Natural killer cell treated with Interleukin-12 subunit alpha and Interleukin-12 subunit beta and Interleukin-15 and Interleukin-18, amount 100 ng/mL, for 72 hours (primary cell): ENCODE data around the gene MRPL24. TPM values are rescaled to one million over a fixed set of nuclear protein-coding genes. Genes with fewer than 3 reads are reported as not detected.

Experiments used
- ATAC-seq, 2 donors: fragments of 150-1000 bp; cut with Tn5 transposase in 1 of 2; sonication (Bioruptor Pico), chemical (Tn5 transposase) in 1 of 2; 2 replicates each; pipeline ENCODE4 v1.10.0; 2021
- DNase-seq: peaks from one replicate; pipeline ENCODE4 v3.0.0; 2022; ENCODE audit warnings: low spot score
- H3K27ac Mint-ChIP-seq, 2 donors: 1 replicate in 1 of 2; 2 replicates in 1 of 2; pipeline ENCODE4 v1.8.0; 2022; ENCODE audit warnings: mixed read lengths in 2 of 2, mild to moderate bottlenecking in 1 of 2, moderate library complexity in 1 of 2
- H3K27me3 Mint-ChIP-seq, 2 donors: 1 replicate in 1 of 2; 2 replicates in 1 of 2; pipeline ENCODE4 v1.8.0; 2022; ENCODE audit warnings: mixed read lengths in 2 of 2
- H3K36me3 Mint-ChIP-seq: one replicate; pipeline ENCODE4 v1.8.0; 2022; ENCODE audit warnings: mixed read lengths
- H3K4me1 Mint-ChIP-seq, 2 donors: 1 replicate in 1 of 2; 2 replicates in 1 of 2; pipeline ENCODE4 v1.8.0; 2022; ENCODE audit warnings: low read depth in 2 of 2, mixed read lengths in 2 of 2, mild to moderate bottlenecking in 1 of 2
- H3K4me3 Mint-ChIP-seq: one replicate; pipeline ENCODE4 v1.8.0; 2022; ENCODE audit warnings: mixed read lengths
- H3K9me3 Mint-ChIP-seq: 2 replicates; pipeline ENCODE4 v1.8.0; 2022; ENCODE audit warnings: mixed read lengths
- total RNA-seq, 2 donors: library from RNA; stranded (reverse); gene quantifications; one replicate each; pipeline ENCODE4 v1.2.3, GENCODE V29; 2022

MRPL24 gene
- 10 to 100 TPM; 52.9 to 71.2 TPM for total RNA-seq

GRCh38 chr1:156740741-156741480, at the start of gene MRPL24:
Gene MRPL24 (minus strand): TSS chr1:156741088. CDS start chr1:156738704, 2,384 bp downstream.
- H3K9me3 Mint-ChIP-seq: no peaks in the 10 kb centered on the region
- DNase-seq: peak; percentile 99
- H3K4me3 Mint-ChIP-seq: peak within 1 kb of the TSS; percentile 97
- peak within 1 kb of the TSS; percentile 97 to 100 for H3K27ac Mint-ChIP-seq
- ATAC-seq: peak; percentile 92 to 95
- peaks cover 14% of the 10 kb centered on the region for H3K36me3 Mint-ChIP-seq
- H3K4me1 Mint-ChIP-seq: peaks cover 31 to 40% of the 10 kb centered on the region in 2 donors
- no peaks in the 10 kb centered on the region for H3K27me3 Mint-ChIP-seq

GRCh38 chr1:156789621-156790318, 48.9 kb upstream of the MRPL24 start:
- no peak for DNase-seq
- H3K4me1 Mint-ChIP-seq: peaks cover 10 to 12% of the 10 kb centered on the region in 2 donors
- H3K9me3 Mint-ChIP-seq: no peaks in the 10 kb centered on the region
- H3K36me3 Mint-ChIP-seq: peaks cover 32% of the 10 kb centered on the region
- no peak overlapping the region for H3K27ac Mint-ChIP-seq
- H3K4me3 Mint-ChIP-seq: no peak overlapping the region
- no peaks in the 10 kb centered on the region for H3K27me3 Mint-ChIP-seq
- no peak for ATAC-seq

GRCh38 chr1:156788136-156788535, 47.2 kb upstream of the MRPL24 start:
- H3K27me3 Mint-ChIP-seq: no peaks in the 10 kb centered on the region
- H3K9me3 Mint-ChIP-seq: no peaks in the 10 kb centered on the region
- H3K4me3 Mint-ChIP-seq: no peak overlapping the region
- peaks cover 10 to 12% of the 10 kb centered on the region in 2 donors for H3K4me1 Mint-ChIP-seq
- H3K27ac Mint-ChIP-seq: no peak overlapping the region
- no peak for ATAC-seq
- no peak for DNase-seq
- peaks cover 26% of the 10 kb centered on the region for H3K36me3 Mint-ChIP-seq

GRCh38 chr1:156786640-156787039, 45.8 kb upstream of the MRPL24 start:
- no peaks in the 10 kb centered on the region for H3K27me3 Mint-ChIP-seq
- no peak overlapping the region for H3K4me3 Mint-ChIP-seq
- peaks cover 19 to 22% of the 10 kb centered on the region in 2 donors for H3K4me1 Mint-ChIP-seq
- ATAC-seq (no peak), DNase-seq (no peak)
- H3K36me3 Mint-ChIP-seq: peaks cover 25% of the 10 kb centered on the region
- peak overlapping the region in 1 of 2 donors; percentile 16 for H3K27ac Mint-ChIP-seq
- H3K9me3 Mint-ChIP-seq: no peaks in the 10 kb centered on the region

- Mint-ChIP-seq H3K9me3 (no peaks in the 10 kb centered on the region), H3K27me3 (no peaks in the 10 kb centered on the region), H3K36me3 (peaks cover 29% of the 10 kb centered on the region), H3K27ac (peak overlapping the region in 1 of 2 donors; percentile 17), H3K4me1 (peaks cover 28% of the 10 kb centered on the region in 2 donors), H3K4me3 (no peak overlapping the region)
- ATAC-seq: no peak
- no peak for DNase-seq
Observed at GRCh38 chr1:156785458-156785857, 44.6 kb upstream of the MRPL24 start.

GRCh38 chr1:156781585-156782186, 40.8 kb upstream of the MRPL24 start:
- peaks cover 17% of the 10 kb centered on the region for H3K36me3 Mint-ChIP-seq
- H3K27ac Mint-ChIP-seq: peak overlapping the region in 1 of 2 donors; percentile 82
- H3K4me3 Mint-ChIP-seq: no peak overlapping the region
- H3K4me1 Mint-ChIP-seq: peaks cover 31 to 43% of the 10 kb centered on the region in 2 donors
- ATAC-seq (peak; percentile 46 to 66), DNase-seq (no peak)
- no peaks in the 10 kb centered on the region for H3K27me3 Mint-ChIP-seq
- no peaks in the 10 kb centered on the region for H3K9me3 Mint-ChIP-seq

GRCh38 chr1:156777573-156777972, 36.7 kb upstream of the MRPL24 start:
- Mint-ChIP-seq H3K9me3 (no peaks in the 10 kb centered on the region), H3K27me3 (no peaks in the 10 kb centered on the region), H3K4me3 (no peak overlapping the region), H3K27ac (peak overlapping the region in 1 of 2 donors; percentile 13), H3K4me1 (peaks cover 45 to 58% of the 10 kb centered on the region in 2 donors), H3K36me3 (peaks cover 10% of the 10 kb centered on the region)
- ATAC-seq: no peak
- no peak for DNase-seq

- Mint-ChIP-seq H3K36me3 (peaks cover 10% of the 10 kb centered on the region), H3K9me3 (no peaks in the 10 kb centered on the region), H3K27ac (peak overlapping the region in 1 of 2 donors; percentile 6), H3K4me1 (peaks cover 40 to 54% of the 10 kb centered on the region in 2 donors), H3K4me3 (no peak overlapping the region), H3K27me3 (no peaks in the 10 kb centered on the region)
- DNase-seq (no peak), ATAC-seq (no peak)
Observed at GRCh38 chr1:156776942-156777341, 36.1 kb upstream of the MRPL24 start.

- Mint-ChIP-seq H3K36me3 (peaks cover 8% of the 10 kb centered on the region), H3K27ac (peak overlapping the region in 1 of 2 donors; percentile 64)
- no peak for DNase-seq
Observed at GRCh38 chr1:156775799-156776198, 34.9 kb upstream of the MRPL24 start.

GRCh38 chr1:156773607-156774006, 32.7 kb upstream of the MRPL24 start:
- ATAC-seq (no peak), DNase-seq (no peak)
- peaks cover 55 to 67% of the 10 kb centered on the region in 2 donors for H3K4me1 Mint-ChIP-seq
- peaks cover 14% of the 10 kb centered on the region for H3K36me3 Mint-ChIP-seq
- no peak overlapping the region for H3K4me3 Mint-ChIP-seq
- H3K27me3 Mint-ChIP-seq: no peaks in the 10 kb centered on the region
- peak overlapping the region; percentile 6 to 34 for H3K27ac Mint-ChIP-seq
- no peaks in the 10 kb centered on the region for H3K9me3 Mint-ChIP-seq

More at GRCh38 chr1:156775799-156776198, 34.9 kb upstream of the MRPL24 start:
- no peak for ATAC-seq
- Mint-ChIP-seq H3K4me1 (peaks cover 38 to 50% of the 10 kb centered on the region in 2 donors), H3K27me3 (no peaks in the 10 kb centered on the region), H3K9me3 (no peaks in the 10 kb centered on the region), H3K4me3 (no peak overlapping the region)

- Mint-ChIP-seq H3K27me3 (no peaks in the 10 kb centered on the region), H3K9me3 (no peaks in the 10 kb centered on the region), H3K4me3 (no peak overlapping the region), H3K27ac (peak overlapping the region; percentile 6 to 34), H3K36me3 (peaks cover 16% of the 10 kb centered on the region), H3K4me1 (peaks cover 53 to 67% of the 10 kb centered on the region in 2 donors)
- ATAC-seq (no peak), DNase-seq (no peak)
Observed at GRCh38 chr1:156772728-156773497, 32.0 kb upstream of the MRPL24 start.

GRCh38 chr1:156772222-156772621, 31.3 kb upstream of the MRPL24 start:
- no peak overlapping the region for H3K4me3 Mint-ChIP-seq
- peaks cover 16% of the 10 kb centered on the region for H3K36me3 Mint-ChIP-seq
- no peaks in the 10 kb centered on the region for H3K9me3 Mint-ChIP-seq
- no peaks in the 10 kb centered on the region for H3K27me3 Mint-ChIP-seq
- H3K4me1 Mint-ChIP-seq: peaks cover 48 to 61% of the 10 kb centered on the region in 2 donors
- H3K27ac Mint-ChIP-seq: peak overlapping the region; percentile 6 to 34
- no peak for DNase-seq
- ATAC-seq: no peak

- no peak for DNase-seq
- no peak overlapping the region for H3K27ac Mint-ChIP-seq
Observed at GRCh38 chr1:156768610-156769295, 27.9 kb upstream of the MRPL24 start.

More at GRCh38 chr1:156768610-156769295, 27.9 kb upstream of the MRPL24 start:
- peaks cover 43 to 47% of the 10 kb centered on the region in 2 donors for H3K4me1 Mint-ChIP-seq
- H3K27me3 Mint-ChIP-seq: no peaks in the 10 kb centered on the region
- H3K4me3 Mint-ChIP-seq: no peak overlapping the region
- H3K36me3 Mint-ChIP-seq: peaks cover 16% of the 10 kb centered on the region
- no peaks in the 10 kb centered on the region for H3K9me3 Mint-ChIP-seq
- no peak for ATAC-seq
